AG09319 (cell line): ENCODE data around the gene OR4D10.

Source experiments
- DNase-seq: peaks from one replicate; pipeline ENCODE4 v3.0.0-alpha.2; 2010; ENCODE audit warnings: low read depth; ENCODE audit errors: extremely low read depth
- CTCF ChIP-seq: IDR thresholded peaks from 2 replicates; pipeline ENCODE4 v1.5.1; 2011; ENCODE audit warnings: low read depth, mild to moderate bottlenecking, inconsistent platforms, low read length, moderate library complexity

OR4D10 gene

DNA sequence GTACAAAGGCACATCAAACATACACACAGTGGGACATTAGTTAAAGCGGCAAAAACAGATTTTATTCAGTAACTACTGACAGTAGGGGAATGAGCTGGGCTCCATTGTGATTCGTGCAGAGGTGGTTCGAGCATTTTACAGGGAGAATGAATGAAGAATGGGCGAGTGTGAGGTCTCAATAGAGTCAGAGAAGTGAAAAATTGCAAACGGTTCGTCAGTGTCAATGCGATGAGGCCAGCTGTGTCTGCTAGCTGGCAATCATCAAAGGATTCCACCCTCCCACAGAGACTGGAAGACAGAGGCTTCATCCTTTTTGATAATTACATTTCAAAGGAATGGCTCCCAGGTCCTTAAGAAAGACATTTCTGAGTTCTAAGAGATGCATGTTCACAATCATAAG lies 55.6 kb downstream of the OR4D10 start:
- no peak for DNase-seq
- no peak for TF ChIP-seq CTCF
